ENCODE results near the gene CNTNAP5.

DNA sequence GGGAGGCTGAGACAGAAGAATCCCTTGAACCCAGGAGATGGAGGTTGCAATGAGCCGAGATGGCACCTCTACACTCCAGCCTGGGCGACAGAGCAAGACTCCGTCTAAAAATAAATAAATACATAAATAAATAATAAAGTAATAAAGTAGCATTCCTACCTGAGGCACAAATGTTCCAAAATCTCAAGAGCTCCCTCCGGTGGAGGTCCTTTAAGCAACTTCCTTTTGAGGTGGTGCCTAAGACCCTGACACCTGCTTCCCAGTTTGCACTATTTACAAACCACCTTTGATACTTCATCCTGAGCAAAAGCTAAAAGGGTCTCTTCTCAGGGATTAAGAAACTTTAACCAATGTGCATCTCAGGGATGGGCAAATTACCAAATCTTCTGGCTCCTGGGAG lies 505.1 kb downstream of the CNTNAP5 start:
- TF ChIP-seq, protein P1, sequence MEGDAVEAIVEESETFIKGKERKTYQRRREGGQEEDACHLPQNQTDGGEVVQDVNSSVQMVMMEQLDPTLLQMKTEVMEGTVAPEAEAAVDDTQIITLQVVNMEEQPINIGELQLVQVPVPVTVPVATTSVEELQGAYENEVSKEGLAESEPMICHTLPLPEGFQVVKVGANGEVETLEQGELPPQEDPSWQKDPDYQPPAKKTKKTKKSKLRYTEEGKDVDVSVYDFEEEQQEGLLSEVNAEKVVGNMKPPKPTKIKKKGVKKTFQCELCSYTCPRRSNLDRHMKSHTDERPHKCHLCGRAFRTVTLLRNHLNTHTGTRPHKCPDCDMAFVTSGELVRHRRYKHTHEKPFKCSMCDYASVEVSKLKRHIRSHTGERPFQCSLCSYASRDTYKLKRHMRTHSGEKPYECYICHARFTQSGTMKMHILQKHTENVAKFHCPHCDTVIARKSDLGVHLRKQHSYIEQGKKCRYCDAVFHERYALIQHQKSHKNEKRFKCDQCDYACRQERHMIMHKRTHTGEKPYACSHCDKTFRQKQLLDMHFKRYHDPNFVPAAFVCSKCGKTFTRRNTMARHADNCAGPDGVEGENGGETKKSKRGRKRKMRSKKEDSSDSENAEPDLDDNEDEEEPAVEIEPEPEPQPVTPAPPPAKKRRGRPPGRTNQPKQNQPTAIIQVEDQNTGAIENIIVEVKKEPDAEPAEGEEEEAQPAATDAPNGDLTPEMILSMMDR (IDR thresholded peaks at IDR 0.05) = peak; percentile 34
- no peak for TF ChIP-seq ZFX (IDR thresholded peaks at IDR 0.05; ENCODE audit: borderline replicate concordance)
